ENCODE results near the gene GMEB2.
A peak's percentile ranks its signal among the peaks of the same experiment; 100 is the strongest.
"Not testable (repeated sequence)": the region's sequence is repeated elsewhere in the genome, so short reads cannot be mapped to it uniquely, and the experiment has no call there.

Gene GMEB2

GRCh38 chr20:63568986-63569949 is 57.6 kb downstream of the GMEB2 start:
- no peak for DNase-seq

GRCh38 chr20:63568170-63568981 is 58.5 kb downstream of the GMEB2 start:
- DNase-seq = no peak

- DNase-seq = no peak
Observed at GRCh38 chr20:63567386-63568169, 59.3 kb downstream of the GMEB2 start.

- no peak for DNase-seq
Observed at GRCh38 chr20:63567136-63567385, 59.8 kb downstream of the GMEB2 start.

GRCh38 chr20:63566395-63567135 is 60.3 kb downstream of the GMEB2 start:
- DNase-seq = no peak

- no peak for DNase-seq
Observed at GRCh38 chr20:63565699-63566335, 61.1 kb downstream of the GMEB2 start.

- no peak for DNase-seq
Observed at GRCh38 chr20:63565021-63565698, 61.7 kb downstream of the GMEB2 start.

GRCh38 chr20:63564036-63564810 is 62.7 kb downstream of the GMEB2 start:
- no peak for DNase-seq

GRCh38 chr20:63563225-63563935 is 63.5 kb downstream of the GMEB2 start:
- DNase-seq = no peak

GRCh38 chr20:63562461-63563224 is 64.3 kb downstream of the GMEB2 start:
- peak; percentile 45 to 58 for DNase-seq

- no peak for DNase-seq
Observed at GRCh38 chr20:63561624-63562396, 65.1 kb downstream of the GMEB2 start.

GRCh38 chr20:63560856-63561609 is 65.9 kb downstream of the GMEB2 start:
- no peak for DNase-seq

GRCh38 chr20:63560333-63560805 is 66.5 kb downstream of the GMEB2 start:
- no peak for DNase-seq

- DNase-seq = not testable (repeated sequence)
Observed at GRCh38 chr20:63559485-63560332, 67.2 kb downstream of the GMEB2 start.

GRCh38 chr20:63558804-63559484 is 68.0 kb downstream of the GMEB2 start:
- DNase-seq = no peak

GRCh38 chr20:63557481-63557891 is 69.4 kb downstream of the GMEB2 start:
- DNase-seq = no peak

All from NCI-H187 (cell line).